GM23338 (cell line): ENCODE measurements around the gene NR2E3. TPM values are rescaled to one million over a fixed set of nuclear protein-coding genes. Genes with fewer than 3 reads are reported as not detected.

Experiments used
- ATAC-seq: fragments of 200-7000 bp; cut with Tn5 transposase; 3 replicates; pipeline ENCODE4 v1.9.1; 2020
- DNase-seq: peaks from one replicate; pipeline ENCODE4 v3.0.0-alpha.2; 2015; ENCODE audit warnings: low spot score
- H2AFZ ChIP-seq: fragments of 200-600 bp; sonication (generic); 2 replicates; pipeline ENCODE4 v1.8.0; 2016; ENCODE audit warnings: antibody characterized with exemption, mild to moderate bottlenecking, moderate library complexity
- H3F3A ChIP-seq: fragments of 200-600 bp; sonication (generic); replicated peaks from 2 replicates; pipeline ENCODE4 v1.8.0; 2017; ENCODE audit warnings: antibody characterized with exemption, mixed run types, low read depth
- H3K27ac ChIP-seq: fragments of 200-600 bp; sonication (generic); 2 replicates; pipeline ENCODE4 v1.6.1; 2016; ENCODE audit warnings: low read depth
- H3K27me3 ChIP-seq: fragments of 200-600 bp; sonication (generic); 2 replicates; pipeline ENCODE4 v1.8.0; 2016; ENCODE audit warnings: mild to moderate bottlenecking, mixed run types, moderate library complexity; ENCODE audit not compliant: insufficient read depth
- H3K36me3 ChIP-seq: fragments of 200-600 bp; sonication (generic); 2 replicates; pipeline ENCODE4 v1.8.0; 2016; ENCODE audit warnings: mild to moderate bottlenecking; ENCODE audit not compliant: insufficient read depth
- H3K4me1 ChIP-seq: fragments of 200-600 bp; sonication (generic); 2 replicates; pipeline ENCODE4 v1.8.0; 2016; ENCODE audit warnings: mild to moderate bottlenecking, moderate library complexity; ENCODE audit not compliant: insufficient read depth
- H3K4me2 ChIP-seq: fragments of 200-600 bp; sonication (generic); 2 replicates; pipeline ENCODE4 v1.7.1; 2017; ENCODE audit warnings: mixed run types
- H3K4me3 ChIP-seq: fragments of 200-600 bp; sonication (generic); 2 replicates; pipeline ENCODE4 v1.6.1; 2016; ENCODE audit warnings: mixed run types
- H3K79me2 ChIP-seq: fragments of 200-600 bp; sonication (generic); replicated peaks from 2 replicates; pipeline ENCODE4 v1.8.0; 2017; ENCODE audit warnings: mild to moderate bottlenecking; ENCODE audit not compliant: insufficient read depth
- H3K9me2 ChIP-seq: fragments of 200-600 bp; sonication (generic); 2 replicates; pipeline ENCODE4 v1.8.0; 2017; ENCODE audit not compliant: insufficient read depth
- H4K20me1 ChIP-seq: fragments of 200-600 bp; sonication (generic); replicated peaks from 2 replicates; pipeline ENCODE4 v1.8.0; 2017; ENCODE audit warnings: mild to moderate bottlenecking; ENCODE audit not compliant: insufficient read depth
- H3K27ac Mint-ChIP-seq: 2 replicates; pipeline ENCODE4 v1.8.0; 2020; ENCODE audit warnings: inconsistent platforms, mild to moderate bottlenecking, moderate library complexity, mixed read lengths
- H3K27me3 Mint-ChIP-seq: 3 replicates; pipeline ENCODE4 v1.8.0; 2022; ENCODE audit warnings: low read depth, mild to moderate bottlenecking, moderate library complexity, mixed read lengths, inconsistent platforms; ENCODE audit not compliant: insufficient read depth, poor library complexity
- H3K36me3 Mint-ChIP-seq: 3 replicates; pipeline ENCODE4 v1.8.0; 2021; ENCODE audit warnings: low read depth, mild to moderate bottlenecking, inconsistent platforms, moderate library complexity, mixed read lengths
- H3K4me1 Mint-ChIP-seq: 3 replicates; pipeline ENCODE4 v1.8.0; 2020; ENCODE audit warnings: mild to moderate bottlenecking, inconsistent platforms, mixed read lengths
- H3K4me3 Mint-ChIP-seq: 3 replicates; pipeline ENCODE4 v1.8.0; 2021; ENCODE audit warnings: moderate library complexity, mild to moderate bottlenecking, inconsistent platforms, mixed read lengths
- H3K9me3 Mint-ChIP-seq: 3 replicates; pipeline ENCODE4 v1.8.0; 2020; ENCODE audit warnings: moderate library complexity, mild to moderate bottlenecking, inconsistent platforms, mixed read lengths
- CREB1 ChIP-seq: fragments of 250-450 bp; sonication (Bioruptor Pico); IDR thresholded peaks from 2 replicates; pipeline ENCODE4 v1.5.0; 2020; ENCODE audit warnings: low read depth, mild to moderate bottlenecking, moderate library complexity
- CTCF ChIP-seq, 2 experiments: fragments of 200-600 bp in 1 of 2; sonication (generic) in 1 of 2; conservative IDR thresholded peaks; 2 replicates each; pipeline versions ENCODE4 v1.5.1 to v1.6.1; 2016 to 2017; ENCODE audit warnings: antibody characterized with exemption in 2 of 2, low read depth in 2 of 2, mild to moderate bottlenecking in 2 of 2, moderate library complexity in 1 of 2
- ETS1 ChIP-seq: IDR thresholded peaks from 2 replicates; pipeline ENCODE4 v1.6.1; 2016; ENCODE audit warnings: antibody characterized with exemption
- EZH2 ChIP-seq: fragments of 200-600 bp; sonication (generic); IDR thresholded peaks from one replicate; pipeline ENCODE4 v1.8.0; 2017; ENCODE audit warnings: antibody characterized with exemption, mild to moderate bottlenecking, low read depth; ENCODE audit not compliant: unreplicated experiment
- EZH2phosphoT487 ChIP-seq: fragments of 200-600 bp; sonication (generic); IDR thresholded peaks from one replicate; pipeline ENCODE4 v1.8.1; 2018; ENCODE audit warnings: antibody characterized with exemption; ENCODE audit not compliant: unreplicated experiment
- JUNB ChIP-seq: IDR thresholded peaks from one replicate; pipeline ENCODE4 v1.6.1; 2016; ENCODE audit warnings: antibody characterized with exemption; ENCODE audit not compliant: unreplicated experiment
- NANOG ChIP-seq: IDR thresholded peaks from 2 replicates; pipeline ENCODE4 v1.6.1; 2016; ENCODE audit warnings: antibody characterized with exemption, borderline replicate concordance
- POLR2AphosphoS5 ChIP-seq: IDR thresholded peaks from 2 replicates; pipeline ENCODE4 v1.6.1; 2016; ENCODE audit warnings: antibody characterized with exemption, low read depth
- REST ChIP-seq: IDR thresholded peaks from one replicate; pipeline ENCODE4 v1.6.1; 2018; ENCODE audit warnings: antibody characterized with exemption; ENCODE audit not compliant: unreplicated experiment
- STAT1 ChIP-seq: IDR thresholded peaks from one replicate; pipeline ENCODE4 v1.6.1; 2016; ENCODE audit warnings: antibody characterized with exemption; ENCODE audit not compliant: unreplicated experiment
- ZNF114 ChIP-seq: fragments of 250-450 bp; sonication (Bioruptor Pico); IDR thresholded peaks from 2 replicates; pipeline ENCODE4 v1.5.0; 2020; ENCODE audit warnings: mild to moderate bottlenecking, moderate library complexity
- ZNF331 ChIP-seq: fragments of 250-450 bp; sonication (Bioruptor Pico); IDR thresholded peaks from 2 replicates; pipeline ENCODE4 v1.5.0; 2020; ENCODE audit warnings: low read depth, mild to moderate bottlenecking, moderate library complexity
- polyA plus RNA-seq: library from polyadenylated mRNA; unstranded; fragments of >200 nt; fragmentation: Nextera tagmentation; extraction: Ambion mirVana; gene quantifications from 2 replicates; pipeline ENCODE4 v1.2.1, GENCODE V29; 2016
- total RNA-seq: library from RNA; depleted of rRNA; stranded (reverse); fragments of >200 nt; shearing (Covaris generic); gene quantifications from 2 replicates; pipeline ENCODE4 v1.2.3, GENCODE V29; 2014
- TF ChIP-seq, protein P1 (sequence below): fragments of 250-450 bp; sonication (Bioruptor Pico); IDR thresholded peaks from 2 replicates; pipeline ENCODE4 v1.5.0; 2020; ENCODE audit warnings: mild to moderate bottlenecking, moderate library complexity

Gene NR2E3
- total and polyA plus RNA-seq, 2 experiments from 2014 or later, result 1.3 to 1.4 TPM

DNA sequence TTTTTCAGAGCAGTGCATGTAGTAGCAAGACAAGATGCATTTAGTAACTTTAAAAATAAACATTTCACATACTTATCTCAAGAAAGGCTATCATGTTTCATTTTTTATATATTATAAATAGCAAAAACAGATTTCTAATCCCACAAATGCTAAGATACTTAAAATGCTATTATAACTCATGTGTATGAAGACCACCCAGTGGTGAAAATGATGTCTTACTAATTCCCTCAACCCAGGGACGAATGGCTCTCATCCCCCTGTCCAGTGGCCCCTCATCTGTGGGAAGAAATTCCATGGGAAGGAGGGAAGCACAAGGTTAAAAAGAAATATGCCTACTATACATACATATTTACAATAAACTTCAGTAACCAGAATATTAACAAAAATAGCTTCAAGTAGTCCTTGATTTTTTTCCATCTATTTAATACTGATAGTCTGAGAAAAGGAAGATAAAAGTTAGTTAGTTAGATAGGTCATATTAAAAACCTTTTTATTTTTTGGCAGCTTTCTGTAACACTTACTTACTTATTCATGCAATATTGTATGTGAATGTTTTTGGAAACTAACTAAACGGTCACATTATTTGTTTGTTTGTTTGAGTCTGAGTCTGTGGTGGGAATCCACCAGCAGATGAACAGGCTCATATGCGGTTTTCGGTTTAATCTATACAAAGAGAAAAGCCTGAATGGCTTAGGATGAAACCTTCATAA lies 14.8 kb downstream of the NR2E3 start:
- no peak for ATAC-seq
- H3K36me3 Mint-ChIP-seq, result peaks cover 31% of the 10 kb centered on the region

More for the DNA sequence above, 14.8 kb downstream of the NR2E3 start:
- TF ChIP-seq EZH2phosphoT487 (no peak), STAT1 (no peak), POLR2AphosphoS5 (no peak), EZH2 (no peak), ZNF114 (no peak), REST (no peak), ETS1 (no peak), JUNB (no peak), CTCF (conservative IDR thresholded peaks at IDR 0.05; ENCODE audit: low read depth in 2 of 2) (no peak), CREB1 (no peak), NANOG (no peak), ZNF331 (no peak)
- TF ChIP-seq, protein P1, sequence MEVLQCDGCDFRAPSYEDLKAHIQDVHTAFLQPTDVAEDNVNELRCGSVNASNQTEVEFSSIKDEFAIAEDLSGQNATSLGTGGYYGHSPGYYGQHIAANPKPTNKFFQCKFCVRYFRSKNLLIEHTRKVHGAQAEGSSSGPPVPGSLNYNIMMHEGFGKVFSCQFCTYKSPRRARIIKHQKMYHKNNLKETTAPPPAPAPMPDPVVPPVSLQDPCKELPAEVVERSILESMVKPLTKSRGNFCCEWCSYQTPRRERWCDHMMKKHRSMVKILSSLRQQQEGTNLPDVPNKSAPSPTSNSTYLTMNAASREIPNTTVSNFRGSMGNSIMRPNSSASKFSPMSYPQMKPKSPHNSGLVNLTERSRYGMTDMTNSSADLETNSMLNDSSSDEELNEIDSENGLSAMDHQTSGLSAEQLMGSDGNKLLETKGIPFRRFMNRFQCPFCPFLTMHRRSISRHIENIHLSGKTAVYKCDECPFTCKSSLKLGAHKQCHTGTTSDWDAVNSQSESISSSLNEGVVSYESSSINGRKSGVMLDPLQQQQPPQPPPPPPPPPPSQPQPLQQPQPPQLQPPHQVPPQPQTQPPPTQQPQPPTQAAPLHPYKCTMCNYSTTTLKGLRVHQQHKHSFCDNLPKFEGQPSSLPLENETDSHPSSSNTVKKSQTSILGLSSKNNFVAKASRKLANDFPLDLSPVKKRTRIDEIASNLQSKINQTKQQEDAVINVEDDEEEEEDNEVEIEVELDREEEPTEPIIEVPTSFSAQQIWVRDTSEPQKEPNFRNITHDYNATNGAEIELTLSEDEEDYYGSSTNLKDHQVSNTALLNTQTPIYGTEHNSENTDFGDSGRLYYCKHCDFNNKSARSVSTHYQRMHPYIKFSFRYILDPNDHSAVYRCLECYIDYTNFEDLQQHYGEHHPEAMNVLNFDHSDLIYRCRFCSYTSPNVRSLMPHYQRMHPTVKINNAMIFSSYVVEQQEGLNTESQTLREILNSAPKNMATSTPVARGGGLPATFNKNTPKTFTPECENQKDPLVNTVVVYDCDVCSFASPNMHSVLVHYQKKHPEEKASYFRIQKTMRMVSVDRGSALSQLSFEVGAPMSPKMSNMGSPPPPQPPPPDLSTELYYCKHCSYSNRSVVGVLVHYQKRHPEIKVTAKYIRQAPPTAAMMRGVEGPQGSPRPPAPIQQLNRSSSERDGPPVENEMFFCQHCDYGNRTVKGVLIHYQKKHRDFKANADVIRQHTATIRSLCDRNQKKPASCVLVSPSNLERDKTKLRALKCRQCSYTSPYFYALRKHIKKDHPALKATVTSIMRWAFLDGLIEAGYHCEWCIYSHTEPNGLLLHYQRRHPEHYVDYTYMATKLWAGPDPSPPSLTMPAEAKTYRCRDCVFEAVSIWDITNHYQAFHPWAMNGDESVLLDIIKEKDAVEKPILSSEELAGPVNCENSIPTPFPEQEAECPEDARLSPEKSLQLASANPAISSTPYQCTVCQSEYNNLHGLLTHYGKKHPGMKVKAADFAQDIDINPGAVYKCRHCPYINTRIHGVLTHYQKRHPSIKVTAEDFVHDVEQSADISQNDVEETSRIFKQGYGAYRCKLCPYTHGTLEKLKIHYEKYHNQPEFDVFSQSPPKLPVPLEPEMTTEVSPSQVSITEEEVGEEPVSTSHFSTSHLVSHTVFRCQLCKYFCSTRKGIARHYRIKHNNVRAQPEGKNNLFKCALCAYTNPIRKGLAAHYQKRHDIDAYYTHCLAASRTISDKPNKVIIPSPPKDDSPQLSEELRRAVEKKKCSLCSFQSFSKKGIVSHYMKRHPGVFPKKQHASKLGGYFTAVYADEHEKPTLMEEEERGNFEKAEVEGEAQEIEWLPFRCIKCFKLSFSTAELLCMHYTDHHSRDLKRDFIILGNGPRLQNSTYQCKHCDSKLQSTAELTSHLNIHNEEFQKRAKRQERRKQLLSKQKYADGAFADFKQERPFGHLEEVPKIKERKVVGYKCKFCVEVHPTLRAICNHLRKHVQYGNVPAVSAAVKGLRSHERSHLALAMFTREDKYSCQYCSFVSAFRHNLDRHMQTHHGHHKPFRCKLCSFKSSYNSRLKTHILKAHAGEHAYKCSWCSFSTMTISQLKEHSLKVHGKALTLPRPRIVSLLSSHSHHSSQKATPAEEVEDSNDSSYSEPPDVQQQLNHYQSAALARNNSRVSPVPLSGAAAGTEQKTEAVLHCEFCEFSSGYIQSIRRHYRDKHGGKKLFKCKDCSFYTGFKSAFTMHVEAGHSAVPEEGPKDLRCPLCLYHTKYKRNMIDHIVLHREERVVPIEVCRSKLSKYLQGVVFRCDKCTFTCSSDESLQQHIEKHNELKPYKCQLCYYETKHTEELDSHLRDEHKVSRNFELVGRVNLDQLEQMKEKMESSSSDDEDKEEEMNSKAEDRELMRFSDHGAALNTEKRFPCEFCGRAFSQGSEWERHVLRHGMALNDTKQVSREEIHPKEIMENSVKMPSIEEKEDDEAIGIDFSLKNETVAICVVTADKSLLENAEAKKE (CRISPR knock-in tag), result no peak
- no peaks in the 10 kb centered on the region for H3K27me3 ChIP-seq
- H3K27ac Mint-ChIP-seq, result no peak overlapping the region
- peaks cover 4% of the 10 kb centered on the region; the same call in 1 of the 2 replicates for H3K36me3 ChIP-seq
- peaks cover 2% of the 10 kb centered on the region for H3K27me3 Mint-ChIP-seq
- no peak overlapping the region for H3K4me2 ChIP-seq
- peaks cover 12% of the 10 kb centered on the region; the same call in 1 of the 2 replicates for H3K4me1 ChIP-seq
- peaks cover 21% of the 10 kb centered on the region for H3K9me3 Mint-ChIP-seq
- no peak overlapping the region for H2AFZ ChIP-seq
- peaks cover 4% of the 10 kb centered on the region; the same call in 1 of the 2 replicates for H3K9me2 ChIP-seq
- H3F3A ChIP-seq, result no peaks in the 10 kb centered on the region
- no peak overlapping the region for H3K27ac ChIP-seq
- no peaks in the 10 kb centered on the region for H4K20me1 ChIP-seq
- H3K4me3 Mint-ChIP-seq, result no peak overlapping the region
- no peaks in the 10 kb centered on the region for H3K79me2 ChIP-seq
- H3K4me3 ChIP-seq, result no peak overlapping the region
- peaks cover 19% of the 10 kb centered on the region for H3K4me1 Mint-ChIP-seq
- no peak for DNase-seq
